Measurements from ENCODE around the gene RBM4B.

Gene RBM4B

GRCh38 chr11:66692446-66692845 is 14.8 kb upstream of the RBM4B start:
- Histone ChIP-seq H3K27ac (ENCODE audit: low read depth, low read length) (no peak overlapping the region), H3K36me3 (ENCODE audit: control insufficient read depth in 1 of 2, insufficient read depth in 2 of 2, low read length in 2 of 2) (peaks cover 5 to 30% of the 10 kb centered on the region in 2 experiments), H3K9ac (ENCODE audit: low read length) (no peak overlapping the region), H2AK5ac (ENCODE audit: low read length) (no peak overlapping the region), H3K14ac (ENCODE audit: low read length) (no peak overlapping the region), H3K4me1 (ENCODE audit: control insufficient read depth in 1 of 2, insufficient read depth in 2 of 2, low read length in 2 of 2) (peaks cover under 1% of the 10 kb centered on the region in 2 experiments), H4K12ac (ENCODE audit: low read depth, low read length) (no peak overlapping the region), H2BK120ac (ENCODE audit: insufficient read depth, low read length, poor library complexity) (no peak overlapping the region), H2BK5ac (ENCODE audit: low read depth, low read length, poor library complexity) (no peak overlapping the region), H3K4me2 (ENCODE audit: low read length) (no peak overlapping the region), H2BK12ac (ENCODE audit: low read length) (no peak overlapping the region), H4K91ac (ENCODE audit: low read depth, low read length) (no peak overlapping the region), H3K4ac (ENCODE audit: low read depth, low read length) (no peak overlapping the region), H3K4me3 (ENCODE audit: low read depth, low read length) (no peak overlapping the region), H3K79me2 (ENCODE audit: control insufficient read depth, insufficient read depth, low read length, poor library complexity) (no peaks in the 10 kb centered on the region), H3K27me3 (ENCODE audit: insufficient read depth, low read length) (no peaks in the 10 kb centered on the region), H4K8ac (ENCODE audit: low read depth, low read length) (no peak overlapping the region), H3K9me3 (ENCODE audit: insufficient read depth, low read depth, low read length) (no peaks in the 10 kb centered on the region), H3K18ac (ENCODE audit: low read length) (no peak overlapping the region), H2AFZ (ENCODE audit: insufficient read depth, low read length, poor library complexity) (no peak overlapping the region), H3K23ac (ENCODE audit: low read length) (no peak overlapping the region), H3K79me1 (ENCODE audit: low read length) (no peaks in the 10 kb centered on the region)
- WGBS (ENCODE audit: extremely low coverage, insufficient coverage, insufficient read length) = no CpG with 5 or more reads among the region's 18 CpGs
- DNase-seq = no peak

GRCh38 chr11:66691311-66691980 is 13.8 kb upstream of the RBM4B start:
- H3K4me2 ChIP-seq (ENCODE audit: low read length) = no peak overlapping the region
- H4K12ac ChIP-seq (ENCODE audit: low read depth, low read length) = no peak overlapping the region
- H2BK12ac ChIP-seq (ENCODE audit: low read length) = no peak overlapping the region
- H3K23ac ChIP-seq (ENCODE audit: low read length) = no peak overlapping the region
- peaks cover 5 to 30% of the 10 kb centered on the region in 2 experiments for H3K36me3 ChIP-seq (ENCODE audit: control insufficient read depth in 1 of 2, insufficient read depth in 2 of 2, low read length in 2 of 2)
- no peaks in the 10 kb centered on the region for H3K9me3 ChIP-seq (ENCODE audit: insufficient read depth, low read depth, low read length)
- H3K79me2 ChIP-seq (ENCODE audit: control insufficient read depth, insufficient read depth, low read length, poor library complexity) = no peaks in the 10 kb centered on the region
- no peak overlapping the region for H2AFZ ChIP-seq (ENCODE audit: insufficient read depth, low read length, poor library complexity)
- H3K4ac ChIP-seq (ENCODE audit: low read depth, low read length) = no peak overlapping the region
- no peak overlapping the region for H3K9ac ChIP-seq (ENCODE audit: low read length)
- H3K79me1 ChIP-seq (ENCODE audit: low read length) = peaks cover 6% of the 10 kb centered on the region
- no peak for DNase-seq
- no peak overlapping the region for H2BK5ac ChIP-seq (ENCODE audit: low read depth, low read length, poor library complexity)
- H4K91ac ChIP-seq (ENCODE audit: low read depth, low read length) = no peak overlapping the region
- H3K18ac ChIP-seq (ENCODE audit: low read length) = no peak overlapping the region
- no peak overlapping the region for H2BK120ac ChIP-seq (ENCODE audit: insufficient read depth, low read length, poor library complexity)
- no CpG with 5 or more reads among the region's 38 CpGs for WGBS (ENCODE audit: extremely low coverage, insufficient coverage, insufficient read length)
- no peak overlapping the region for H3K4me3 ChIP-seq (ENCODE audit: low read depth, low read length)
- H3K4me1 ChIP-seq (ENCODE audit: control insufficient read depth in 1 of 2, insufficient read depth in 2 of 2, low read length in 2 of 2) = peaks cover 8 to 10% of the 10 kb centered on the region in 2 experiments
- no peak overlapping the region for H3K27ac ChIP-seq (ENCODE audit: low read depth, low read length)
- no peak overlapping the region for H3K14ac ChIP-seq (ENCODE audit: low read length)
- no peak overlapping the region for H2AK5ac ChIP-seq (ENCODE audit: low read length)
- H4K8ac ChIP-seq (ENCODE audit: low read depth, low read length) = no peak overlapping the region
- H3K27me3 ChIP-seq (ENCODE audit: insufficient read depth, low read length) = no peaks in the 10 kb centered on the region

GRCh38 chr11:66689661-66690590 is 12.2 kb upstream of the RBM4B start:
- DNase-seq = no peak
- Histone ChIP-seq H3K27me3 (ENCODE audit: insufficient read depth, low read length) (no peaks in the 10 kb centered on the region), H3K4me3 (ENCODE audit: low read depth, low read length) (no peak overlapping the region), H4K8ac (ENCODE audit: low read depth, low read length) (no peak overlapping the region), H3K9me3 (ENCODE audit: insufficient read depth, low read depth, low read length) (no peaks in the 10 kb centered on the region), H2AK5ac (ENCODE audit: low read length) (no peak overlapping the region), H3K18ac (ENCODE audit: low read length) (no peak overlapping the region), H3K4me2 (ENCODE audit: low read length) (no peak overlapping the region), H4K91ac (ENCODE audit: low read depth, low read length) (no peak overlapping the region), H2AFZ (ENCODE audit: insufficient read depth, low read length, poor library complexity) (no peak overlapping the region), H3K9ac (ENCODE audit: low read length) (no peak overlapping the region), H3K79me2 (ENCODE audit: control insufficient read depth, insufficient read depth, low read length, poor library complexity) (peaks cover 3% of the 10 kb centered on the region), H3K14ac (ENCODE audit: low read length) (no peak overlapping the region), H3K4me1 (ENCODE audit: control insufficient read depth in 1 of 2, insufficient read depth in 2 of 2, low read length in 2 of 2) (peaks cover 20 to 23% of the 10 kb centered on the region in 2 experiments), H3K36me3 (ENCODE audit: control insufficient read depth in 1 of 2, insufficient read depth in 2 of 2, low read length in 2 of 2) (peaks cover 5 to 26% of the 10 kb centered on the region in 2 experiments), H3K23ac (ENCODE audit: low read length) (no peak overlapping the region), H3K4ac (ENCODE audit: low read depth, low read length) (no peak overlapping the region), H2BK120ac (ENCODE audit: insufficient read depth, low read length, poor library complexity) (no peak overlapping the region), H2BK5ac (ENCODE audit: low read depth, low read length, poor library complexity) (no peak overlapping the region), H4K12ac (ENCODE audit: low read depth, low read length) (no peak overlapping the region), H2BK12ac (ENCODE audit: low read length) (no peak overlapping the region), H3K27ac (ENCODE audit: low read depth, low read length) (no peak overlapping the region), H3K79me1 (ENCODE audit: low read length) (peaks cover 11% of the 10 kb centered on the region)
- no CpG with 5 or more reads among the region's 32 CpGs for WGBS (ENCODE audit: extremely low coverage, insufficient coverage, insufficient read length)

- no peak overlapping the region for H3K18ac ChIP-seq (ENCODE audit: low read length)
- H2AFZ ChIP-seq (ENCODE audit: insufficient read depth, low read length, poor library complexity) = no peak overlapping the region
- H3K4me1 ChIP-seq (ENCODE audit: control insufficient read depth in 1 of 2, insufficient read depth in 2 of 2, low read length in 2 of 2) = peaks cover 21 to 24% of the 10 kb centered on the region in 2 experiments
- peak; percentile 28 to 53 for DNase-seq
- no peak overlapping the region for H4K91ac ChIP-seq (ENCODE audit: low read depth, low read length)
- no CpG with 5 or more reads among the region's 28 CpGs for WGBS (ENCODE audit: extremely low coverage, insufficient coverage, insufficient read length)
- H3K14ac ChIP-seq (ENCODE audit: low read length) = no peak overlapping the region
- H3K9ac ChIP-seq (ENCODE audit: low read length) = no peak overlapping the region
- H3K9me3 ChIP-seq (ENCODE audit: insufficient read depth, low read depth, low read length) = no peaks in the 10 kb centered on the region
- H3K79me2 ChIP-seq (ENCODE audit: control insufficient read depth, insufficient read depth, low read length, poor library complexity) = peaks cover 3% of the 10 kb centered on the region
- no peaks in the 10 kb centered on the region for H3K27me3 ChIP-seq (ENCODE audit: insufficient read depth, low read length)
- no peak overlapping the region for H3K4me2 ChIP-seq (ENCODE audit: low read length)
- H3K27ac ChIP-seq (ENCODE audit: low read depth, low read length) = no peak overlapping the region
- peaks cover 5 to 26% of the 10 kb centered on the region in 2 experiments for H3K36me3 ChIP-seq (ENCODE audit: control insufficient read depth in 1 of 2, insufficient read depth in 2 of 2, low read length in 2 of 2)
- no peak overlapping the region for H4K8ac ChIP-seq (ENCODE audit: low read depth, low read length)
- H2BK5ac ChIP-seq (ENCODE audit: low read depth, low read length, poor library complexity) = no peak overlapping the region
- no peak overlapping the region for H3K4me3 ChIP-seq (ENCODE audit: low read depth, low read length)
- peaks cover 11% of the 10 kb centered on the region for H3K79me1 ChIP-seq (ENCODE audit: low read length)
- no peak overlapping the region for H2AK5ac ChIP-seq (ENCODE audit: low read length)
- no peak overlapping the region for H2BK120ac ChIP-seq (ENCODE audit: insufficient read depth, low read length, poor library complexity)
- no peak overlapping the region for H4K12ac ChIP-seq (ENCODE audit: low read depth, low read length)
- H3K4ac ChIP-seq (ENCODE audit: low read depth, low read length) = no peak overlapping the region
- no peak overlapping the region for H3K23ac ChIP-seq (ENCODE audit: low read length)
- H2BK12ac ChIP-seq (ENCODE audit: low read length) = no peak overlapping the region
Observed at GRCh38 chr11:66688561-66689534, 11.2 kb upstream of the RBM4B start.

Measured in trophoblast cell (in vitro differentiated cells and primary cell).